Measurements from ENCODE around the gene RBBP5. TPM values are rescaled to one million over a fixed set of nuclear protein-coding genes. Genes with fewer than 3 reads are reported as not detected.

The RBBP5 gene
- total RNA-seq, 1 experiment from 2014 or later, result 24.5 TPM

DNA sequence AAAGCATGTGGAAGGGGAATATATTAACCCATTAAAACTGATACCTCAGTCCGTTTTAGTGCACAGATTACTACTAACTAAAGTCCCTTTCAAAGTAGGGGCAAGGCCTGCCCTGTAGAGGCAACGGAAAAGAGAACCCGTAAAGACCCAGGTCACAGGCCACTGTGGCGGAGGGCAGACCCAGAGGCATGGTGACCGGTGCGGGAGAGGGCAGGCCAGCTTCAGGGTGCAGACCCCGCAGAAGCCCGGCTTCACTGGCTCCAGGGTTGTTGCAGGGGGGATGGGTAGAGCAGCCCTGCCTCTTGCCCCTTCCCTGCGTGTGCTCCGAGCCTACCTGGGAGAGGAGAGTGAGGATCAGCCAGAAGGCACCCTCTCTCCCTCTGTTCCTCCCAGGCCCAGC is 61.0 kb downstream of the RBBP5 start:
- H3K27ac ChIP-seq (ENCODE audit: low read depth, low read length), result no peak overlapping the region
- H3K4me1 ChIP-seq (ENCODE audit: control insufficient read depth in 1 of 2, insufficient read depth in 2 of 2, low read length in 2 of 2), result no peaks in the 10 kb centered on the region; a peak in 1 of 4 replicates
- no peaks in the 10 kb centered on the region for H3K9me2 ChIP-seq (ENCODE audit: insufficient read depth)
- ChIA-PET RAD21 (ENCODE audit: low non-redundant PET in 1 of 2, low total read pairs in 2 of 2, uncharacterized antibody in 2 of 2, unreplicated experiment in 2 of 2) (interaction anchor here (0.6 to 2.4 kb wide), 3 partner anchors 71 to 74 kb away, joined by 3 to 33 read pairs (median 30); no protein-coding TSS in a partner anchor), CTCF (interaction anchor here (0.6 to 4.3 kb wide), 6 partner anchors 9 to 211 kb away, joined by 3 to 205 read pairs (median 14); no protein-coding TSS in a partner anchor), POLR2A (interaction anchor here (1.5 kb wide), 1 partner anchor 85 kb away, joined by 5 read pairs; no protein-coding TSS in a partner anchor)
- ATAC-seq, result no peak
- H3K4me3 ChIP-seq (replicated peaks in 1 of 2; ENCODE audit: low read depth in 1 of 2, low read length in 2 of 2), result no peak overlapping the region
- BruUV-seq (replicated peaks), result no TSS peak
- H3K36me3 ChIP-seq (ENCODE audit: control insufficient read depth in 1 of 2, insufficient read depth in 2 of 2, low read length in 2 of 2), result no peaks in the 10 kb centered on the region
- H3K9ac ChIP-seq (ENCODE audit: low read length), result no peak overlapping the region
- DNase-seq (ENCODE audit: low read depth, low spot score), result no peak
- no peaks in the 10 kb centered on the region for H4K20me1 ChIP-seq (ENCODE audit: insufficient read depth)
- H2AFZ ChIP-seq (ENCODE audit: low read depth, low read length, poor library complexity, severe bottlenecking), result no peak overlapping the region
- no peak overlapping the region for H3K4me2 ChIP-seq (ENCODE audit: low read length)
- H3K27me3 ChIP-seq (ENCODE audit: insufficient read depth, low read length), result no peaks in the 10 kb centered on the region
- TF ChIP-seq POLR2AphosphoS5 (IDR thresholded peaks at IDR 0.05; ENCODE audit: low read depth, low read length) (no peak), SIN3A (IDR thresholded peaks at IDR 0.05; ENCODE audit: low read depth) (no peak), CBX3 (IDR thresholded peaks at IDR 0.05; ENCODE audit: low read depth) (no peak), ZNF274 (IDR thresholded peaks at IDR 0.05; ENCODE audit: low read depth, low read length) (no peak), RAD21 (IDR thresholded peaks at IDR 0.05; ENCODE audit: low read depth) (no peak)
- TF ChIP-seq, protein P1, sequence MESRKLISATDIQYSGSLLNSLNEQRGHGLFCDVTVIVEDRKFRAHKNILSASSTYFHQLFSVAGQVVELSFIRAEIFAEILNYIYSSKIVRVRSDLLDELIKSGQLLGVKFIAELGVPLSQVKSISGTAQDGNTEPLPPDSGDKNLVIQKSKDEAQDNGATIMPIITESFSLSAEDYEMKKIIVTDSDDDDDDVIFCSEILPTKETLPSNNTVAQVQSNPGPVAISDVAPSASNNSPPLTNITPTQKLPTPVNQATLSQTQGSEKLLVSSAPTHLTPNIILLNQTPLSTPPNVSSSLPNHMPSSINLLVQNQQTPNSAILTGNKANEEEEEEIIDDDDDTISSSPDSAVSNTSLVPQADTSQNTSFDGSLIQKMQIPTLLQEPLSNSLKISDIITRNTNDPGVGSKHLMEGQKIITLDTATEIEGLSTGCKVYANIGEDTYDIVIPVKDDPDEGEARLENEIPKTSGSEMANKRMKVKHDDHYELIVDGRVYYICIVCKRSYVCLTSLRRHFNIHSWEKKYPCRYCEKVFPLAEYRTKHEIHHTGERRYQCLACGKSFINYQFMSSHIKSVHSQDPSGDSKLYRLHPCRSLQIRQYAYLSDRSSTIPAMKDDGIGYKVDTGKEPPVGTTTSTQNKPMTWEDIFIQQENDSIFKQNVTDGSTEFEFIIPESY (IDR thresholded peaks at IDR 0.05; ENCODE audit: extremely low read depth, insufficient replicate concordance, low read length), result no peak
- TF ChIP-seq, protein P2, sequence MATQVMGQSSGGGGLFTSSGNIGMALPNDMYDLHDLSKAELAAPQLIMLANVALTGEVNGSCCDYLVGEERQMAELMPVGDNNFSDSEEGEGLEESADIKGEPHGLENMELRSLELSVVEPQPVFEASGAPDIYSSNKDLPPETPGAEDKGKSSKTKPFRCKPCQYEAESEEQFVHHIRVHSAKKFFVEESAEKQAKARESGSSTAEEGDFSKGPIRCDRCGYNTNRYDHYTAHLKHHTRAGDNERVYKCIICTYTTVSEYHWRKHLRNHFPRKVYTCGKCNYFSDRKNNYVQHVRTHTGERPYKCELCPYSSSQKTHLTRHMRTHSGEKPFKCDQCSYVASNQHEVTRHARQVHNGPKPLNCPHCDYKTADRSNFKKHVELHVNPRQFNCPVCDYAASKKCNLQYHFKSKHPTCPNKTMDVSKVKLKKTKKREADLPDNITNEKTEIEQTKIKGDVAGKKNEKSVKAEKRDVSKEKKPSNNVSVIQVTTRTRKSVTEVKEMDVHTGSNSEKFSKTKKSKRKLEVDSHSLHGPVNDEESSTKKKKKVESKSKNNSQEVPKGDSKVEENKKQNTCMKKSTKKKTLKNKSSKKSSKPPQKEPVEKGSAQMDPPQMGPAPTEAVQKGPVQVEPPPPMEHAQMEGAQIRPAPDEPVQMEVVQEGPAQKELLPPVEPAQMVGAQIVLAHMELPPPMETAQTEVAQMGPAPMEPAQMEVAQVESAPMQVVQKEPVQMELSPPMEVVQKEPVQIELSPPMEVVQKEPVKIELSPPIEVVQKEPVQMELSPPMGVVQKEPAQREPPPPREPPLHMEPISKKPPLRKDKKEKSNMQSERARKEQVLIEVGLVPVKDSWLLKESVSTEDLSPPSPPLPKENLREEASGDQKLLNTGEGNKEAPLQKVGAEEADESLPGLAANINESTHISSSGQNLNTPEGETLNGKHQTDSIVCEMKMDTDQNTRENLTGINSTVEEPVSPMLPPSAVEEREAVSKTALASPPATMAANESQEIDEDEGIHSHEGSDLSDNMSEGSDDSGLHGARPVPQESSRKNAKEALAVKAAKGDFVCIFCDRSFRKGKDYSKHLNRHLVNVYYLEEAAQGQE (IDR thresholded peaks at IDR 0.05; ENCODE audit: low read depth), result no peak
- no peaks in the 10 kb centered on the region for H3K79me2 ChIP-seq (ENCODE audit: insufficient read depth, low read length)
- no peaks in the 10 kb centered on the region for H3K9me3 ChIP-seq (ENCODE audit: control insufficient read depth in 1 of 2, insufficient read depth in 1 of 2, low read depth in 1 of 2, low read length in 2 of 2)
- intact Hi-C loops (cut with micrococcal nuclease), result loop anchor here (1.0 to 5.0 kb wide), 3 partner anchors 71 to 253 kb away; no protein-coding TSS in a partner anchor

Data from HCT116 (cell line).